ENCODE data around the gene ISM1.

The ISM1 gene

GRCh38 chr20:13295637-13296036 lies 74.6 kb downstream of the ISM1 start:
- H2AFZ ChIP-seq (ENCODE audit: low read depth): no peak overlapping the region
- TF ChIP-seq CTCF (conservative IDR thresholded peaks at IDR 0.05; ENCODE audit: low read depth, low read length): no peak

GRCh38 chr20:13296070-13296469 lies 75.0 kb downstream of the ISM1 start:
- no peaks in the 10 kb centered on the region for H4K20me1 ChIP-seq (ENCODE audit: insufficient read depth)
- no peak for TF ChIP-seq CTCF (conservative IDR thresholded peaks at IDR 0.05; ENCODE audit: low read depth, low read length)
- H3K9ac ChIP-seq: no peak overlapping the region
- H3K27me3 ChIP-seq (ENCODE audit: insufficient read depth, low read depth): no peaks in the 10 kb centered on the region
- no peak overlapping the region for H2AFZ ChIP-seq (ENCODE audit: low read depth)
- no peak overlapping the region for H3K4me3 ChIP-seq (IDR thresholded peaks at IDR 0.05; ENCODE audit: insufficient read depth, low read depth, low read length)
- no peak overlapping the region for H3K27ac ChIP-seq
- H3K4me1 ChIP-seq (ENCODE audit: low read depth, poor library complexity, severe bottlenecking): no peaks in the 10 kb centered on the region
- no peaks in the 10 kb centered on the region for H3K36me3 ChIP-seq (ENCODE audit: insufficient read depth)
- no peak overlapping the region for H3K4me2 ChIP-seq
- no peaks in the 10 kb centered on the region for H3K79me2 ChIP-seq (ENCODE audit: insufficient read depth, low read depth)

More at GRCh38 chr20:13295637-13296036, 74.6 kb downstream of the ISM1 start:
- H3K36me3 ChIP-seq (ENCODE audit: insufficient read depth): no peaks in the 10 kb centered on the region
- H3K4me3 ChIP-seq (IDR thresholded peaks at IDR 0.05; ENCODE audit: insufficient read depth, low read depth, low read length): no peak overlapping the region
- H3K4me1 ChIP-seq (ENCODE audit: low read depth, poor library complexity, severe bottlenecking): no peaks in the 10 kb centered on the region
- no peaks in the 10 kb centered on the region for H4K20me1 ChIP-seq (ENCODE audit: insufficient read depth)
- no peak overlapping the region for H3K4me2 ChIP-seq
- H3K9ac ChIP-seq: no peak overlapping the region
- H3K27ac ChIP-seq: no peak overlapping the region
- H3K27me3 ChIP-seq (ENCODE audit: insufficient read depth, low read depth): no peaks in the 10 kb centered on the region
- H3K79me2 ChIP-seq (ENCODE audit: insufficient read depth, low read depth): no peaks in the 10 kb centered on the region

- Histone ChIP-seq H3K4me1 (ENCODE audit: low read depth, poor library complexity, severe bottlenecking) (no peaks in the 10 kb centered on the region), H3K9ac (no peak overlapping the region), H4K20me1 (ENCODE audit: insufficient read depth) (no peaks in the 10 kb centered on the region), H3K36me3 (ENCODE audit: insufficient read depth) (no peaks in the 10 kb centered on the region), H2AFZ (ENCODE audit: low read depth) (no peak overlapping the region), H3K4me2 (no peak overlapping the region), H3K79me2 (ENCODE audit: insufficient read depth, low read depth) (no peaks in the 10 kb centered on the region), H3K27ac (no peak overlapping the region), H3K4me3 (IDR thresholded peaks at IDR 0.05; ENCODE audit: insufficient read depth, low read depth, low read length) (no peak overlapping the region), H3K27me3 (ENCODE audit: insufficient read depth, low read depth) (no peaks in the 10 kb centered on the region)
- TF ChIP-seq CTCF (conservative IDR thresholded peaks at IDR 0.05; ENCODE audit: low read depth, low read length): no peak
Measured at GRCh38 chr20:13297147-13297899, 76.2 kb downstream of the ISM1 start.

GRCh38 chr20:13298692-13299373 lies 77.8 kb downstream of the ISM1 start:
- no peak overlapping the region for H2AFZ ChIP-seq (ENCODE audit: low read depth)
- no peak overlapping the region for H3K4me2 ChIP-seq
- H3K79me2 ChIP-seq (ENCODE audit: insufficient read depth, low read depth): no peaks in the 10 kb centered on the region
- H3K4me3 ChIP-seq (IDR thresholded peaks at IDR 0.05; ENCODE audit: insufficient read depth, low read depth, low read length): no peak overlapping the region
- no peak overlapping the region for H3K9ac ChIP-seq
- H3K36me3 ChIP-seq (ENCODE audit: insufficient read depth): no peaks in the 10 kb centered on the region
- no peak overlapping the region for H3K27ac ChIP-seq
- no peaks in the 10 kb centered on the region for H3K4me1 ChIP-seq (ENCODE audit: low read depth, poor library complexity, severe bottlenecking)
- H3K27me3 ChIP-seq (ENCODE audit: insufficient read depth, low read depth): no peaks in the 10 kb centered on the region
- no peaks in the 10 kb centered on the region for H4K20me1 ChIP-seq (ENCODE audit: insufficient read depth)
- TF ChIP-seq CTCF (conservative IDR thresholded peaks at IDR 0.05; ENCODE audit: low read depth, low read length): no peak
